ENCODE data around the gene PPM1G.
"Not testable (repeated sequence)": the region's sequence is repeated elsewhere in the genome, so short reads cannot be mapped to it uniquely, and the experiment has no call there.

Gene PPM1G

GRCh38 chr2:27409321-27410073 lies at the start of gene PPM1G:
TSS of gene PPM1G (minus strand) at chr2:27409591. CDS start at chr2:27409422, 169 bp downstream.
- peak; percentile 98 for DNase-seq (ENCODE audit: low spot score)

GRCh38 chr2:27453968-27454367 lies 44.6 kb upstream of the PPM1G start:
- no peak for DNase-seq (ENCODE audit: low spot score)

- DNase-seq (ENCODE audit: low spot score), result no peak
These were observed 41.7 kb upstream of the PPM1G start for GRCh38 chr2:27451095-27451494.

- DNase-seq (ENCODE audit: low spot score), result no peak
These were observed 39.0 kb upstream of the PPM1G start for GRCh38 chr2:27448381-27448780.

GRCh38 chr2:27446057-27446456 lies 36.7 kb upstream of the PPM1G start:
- DNase-seq (ENCODE audit: low spot score), result no peak

GRCh38 chr2:27445615-27446014 lies 36.2 kb upstream of the PPM1G start:
- DNase-seq (ENCODE audit: low spot score), result no peak

- DNase-seq (ENCODE audit: low spot score), result no peak
These were observed 35.8 kb upstream of the PPM1G start for GRCh38 chr2:27445155-27445554.

- peak; percentile 26 for DNase-seq (ENCODE audit: low spot score)
These were observed 33.5 kb upstream of the PPM1G start for GRCh38 chr2:27442920-27443282.

GRCh38 chr2:27441958-27442919 lies 32.8 kb upstream of the PPM1G start, which contains the start of gene KRTCAP3:
TSS of gene KRTCAP3 (plus strand) at chr2:27442381. CDS start at chr2:27442413, 32 bp downstream.
- no peak for DNase-seq (ENCODE audit: low spot score)

- no peak for DNase-seq (ENCODE audit: low spot score)
These were observed 32.0 kb upstream of the PPM1G start for GRCh38 chr2:27441226-27441926.

GRCh38 chr2:27435628-27436027 lies 26.2 kb upstream of the PPM1G start:
- DNase-seq (ENCODE audit: low spot score), result no peak

- DNase-seq (ENCODE audit: low spot score), result peak; percentile 54
These were observed 22.0 kb upstream of the PPM1G start for GRCh38 chr2:27431395-27431794.

GRCh38 chr2:27428978-27429541 lies 19.7 kb upstream of the PPM1G start:
- DNase-seq (ENCODE audit: low spot score), result peak; percentile 95

- DNase-seq (ENCODE audit: low spot score), result peak; percentile 94
These were observed 19.0 kb upstream of the PPM1G start, which contains the start of gene NRBP1 for GRCh38 chr2:27428213-27428977. TSS of gene NRBP1 (plus strand) at chr2:27428631. CDS start at chr2:27433274, 4,643 bp downstream.

- DNase-seq (ENCODE audit: low spot score), result no peak
These were observed 18.4 kb upstream of the PPM1G start for GRCh38 chr2:27427863-27428212.

- DNase-seq (ENCODE audit: low spot score), result not testable (repeated sequence)
These were observed 15.6 kb upstream of the PPM1G start for GRCh38 chr2:27425039-27425438.

GRCh38 chr2:27422958-27423357 lies 13.6 kb upstream of the PPM1G start:
- DNase-seq (ENCODE audit: low spot score), result no peak

GRCh38 chr2:27421660-27422250 lies 12.4 kb upstream of the PPM1G start:
- no peak for DNase-seq (ENCODE audit: low spot score)

- DNase-seq (ENCODE audit: low spot score), result no peak
These were observed 11.6 kb upstream of the PPM1G start for GRCh38 chr2:27420996-27421395.

- DNase-seq (ENCODE audit: low spot score), result no peak
These were observed 6.8 kb upstream of the PPM1G start for GRCh38 chr2:27416151-27416550.
